T-cell (primary cell): ENCODE results near the gene CAD. TPM values are rescaled to one million over a fixed set of nuclear protein-coding genes. Genes with fewer than 3 reads are reported as not detected.
"Not testable (repeated sequence)": the region's sequence is repeated elsewhere in the genome, so short reads cannot be mapped to it uniquely, and the experiment has no call there.

Source experiments
- ATAC-seq, 4 experiments: fragments of 200-7000 bp in 3 of 4; fragments of 150-1000 bp in 1 of 4; cut with Tn5 transposase; replicated peaks in 1 of 4; 1 replicate in 3 of 4; 2 replicates in 1 of 4; pipeline ENCODE4 v1.10.0; 2021; ENCODE audit warnings: moderate library complexity in 3 of 4, mild to moderate bottlenecking in 2 of 4, moderate number of reproducible peaks in 1 of 4
- CTCF ChIA-PET, 2 donors: fragments of 300-600 bp; sonication (Branson Sonifier 250); formaldehyde crosslinking; loops; one replicate each; lab custom pipeline; 2022; ENCODE audit warnings: antibody characterized with exemption in 2 of 2; lab: Charles Lee
- POLR2A ChIA-PET, 2 donors: fragments of 300-600 bp; sonication (Branson Sonifier 250); formaldehyde crosslinking; loops; one replicate each; lab custom pipeline; 2022; ENCODE audit warnings: antibody characterized with exemption in 2 of 2; lab: Charles Lee
- DNase-seq, 35 experiments: peaks; one replicate each; pipeline versions ENCODE4 v3.0.0 to v3.0.0-alpha.2; 2013 to 2023
- H3K27ac ChIP-seq: one replicate; pipeline ENCODE4 v1.5.1; 2013; ENCODE audit warnings: low read length
- H3K27me3 ChIP-seq, 2 experiments: replicated peaks in 1 of 2; 1 replicate in 1 of 2; 2 replicates in 1 of 2; pipeline versions ENCODE4 v1.6.1 to v1.7.0; 2013; ENCODE audit warnings: low read length in 1 of 2, mixed read lengths in 1 of 2; ENCODE audit not compliant: control insufficient read depth in 2 of 2, insufficient read depth in 2 of 2; ENCODE audit errors: extremely low read depth in 1 of 2
- H3K36me3 ChIP-seq, 2 donors: 1 replicate in 1 of 2; 2 replicates in 1 of 2; pipeline versions ENCODE4 v1.6.1 to v1.7.0; 2013; ENCODE audit warnings: low read length in 1 of 2; ENCODE audit not compliant: control insufficient read depth in 2 of 2, insufficient read depth in 1 of 2; ENCODE audit errors: extremely low read depth in 1 of 2
- H3K4me1 ChIP-seq, 2 experiments: 1 replicate in 1 of 2; 2 replicates in 1 of 2; pipeline versions ENCODE4 v1.6.1 to v1.7.0; 2013; ENCODE audit warnings: low read length in 2 of 2, mixed read lengths in 1 of 2; ENCODE audit not compliant: insufficient read depth in 2 of 2, control insufficient read depth in 1 of 2; ENCODE audit errors: extremely low read depth in 1 of 2
- H3K4me3 ChIP-seq, 2 donors: 1 replicate in 1 of 2; 2 replicates in 1 of 2; pipeline versions ENCODE4 v1.5.1 to v1.7.0; 2013; ENCODE audit warnings: mild to moderate bottlenecking in 2 of 2, low read length in 1 of 2, moderate library complexity in 1 of 2; ENCODE audit not compliant: control insufficient read depth in 1 of 2; ENCODE audit errors: extremely low read depth in 1 of 2
- H3K9me3 ChIP-seq: 2 replicates; pipeline ENCODE4 v1.7.0; 2013
- H3K27ac Mint-ChIP-seq, 2 donors: one replicate each; pipeline ENCODE4 v1.8.0; 2020 to 2021; ENCODE audit warnings: mild to moderate bottlenecking in 2 of 2, mixed read lengths in 2 of 2
- H3K27me3 Mint-ChIP-seq, 2 donors: one replicate each; pipeline ENCODE4 v1.8.0; 2021 to 2022; ENCODE audit warnings: mixed read lengths in 2 of 2
- H3K36me3 Mint-ChIP-seq: one replicate; pipeline ENCODE4 v1.8.0; 2021; ENCODE audit warnings: mixed read lengths
- H3K4me1 Mint-ChIP-seq, 3 donors: one replicate each; pipeline ENCODE4 v1.8.0; 2020 to 2022; ENCODE audit warnings: mixed read lengths in 3 of 3, mild to moderate bottlenecking in 1 of 3
- H3K4me3 Mint-ChIP-seq, 3 donors: one replicate each; pipeline ENCODE4 v1.8.0; 2020 to 2022; ENCODE audit warnings: mild to moderate bottlenecking in 3 of 3, mixed read lengths in 3 of 3, moderate library complexity in 3 of 3
- H3K9me3 Mint-ChIP-seq, 3 donors: one replicate each; pipeline ENCODE4 v1.8.0; 2020 to 2022; ENCODE audit warnings: mixed read lengths in 3 of 3
- WGBS: methylation state at CpG from one replicate; pipeline ENCODE4 v1.1.5; 2013; ENCODE audit warnings: missing lambda C conversion rate; ENCODE audit not compliant: insufficient coverage; 5-methylcytosine and 5-hydroxymethylcytosine counted together
- total RNA-seq, 35 experiments: library from RNA in 6 of 35; stranded (reverse) in 6 of 35; fragments of 120-200 nt in 1 of 35; gene quantifications; one replicate each; pipeline versions ENCODE4 v1.2.1 to v1.2.4 and lab custom pipeline; 2013 to 2026

Gene CAD
- total RNA-seq, 5 donors from 2014 or later (not counting 1 experiment from before 2014, with no cell fraction given), result 38.5 to 78.2 (median 65.4) TPM

GRCh38 chr2:27175781-27176180 lies 41.4 kb upstream of the CAD start:
- not testable (repeated sequence) for DNase-seq, H3K4me3 Mint-ChIP-seq, H3K4me1 ChIP-seq, H3K27ac Mint-ChIP-seq, H3K36me3 Mint-ChIP-seq, H3K36me3 ChIP-seq, H3K9me3 Mint-ChIP-seq, H3K9me3 ChIP-seq, ATAC-seq, H3K27ac ChIP-seq, H3K4me3 ChIP-seq, H3K4me1 Mint-ChIP-seq
- H3K27me3 ChIP-seq, result peaks cover 2 to 30% of the 10 kb centered on the region in 2 experiments
- WGBS, result no CpG with 5 or more reads among the region's 4 CpGs
- ChIA-PET POLR2A (interaction anchor here in 1 of 2 donors (0.5 kb wide), 1 partner anchor 31 kb away, joined by 5 read pairs; no protein-coding TSS in a partner anchor), CTCF (interaction anchor here in 1 of 2 donors (1.4 kb wide), 1 partner anchor 96 kb away, joined by 4 read pairs; no protein-coding TSS in a partner anchor)
- peaks cover 24 to 29% of the 10 kb centered on the region in 2 donors for H3K27me3 Mint-ChIP-seq

DNA sequence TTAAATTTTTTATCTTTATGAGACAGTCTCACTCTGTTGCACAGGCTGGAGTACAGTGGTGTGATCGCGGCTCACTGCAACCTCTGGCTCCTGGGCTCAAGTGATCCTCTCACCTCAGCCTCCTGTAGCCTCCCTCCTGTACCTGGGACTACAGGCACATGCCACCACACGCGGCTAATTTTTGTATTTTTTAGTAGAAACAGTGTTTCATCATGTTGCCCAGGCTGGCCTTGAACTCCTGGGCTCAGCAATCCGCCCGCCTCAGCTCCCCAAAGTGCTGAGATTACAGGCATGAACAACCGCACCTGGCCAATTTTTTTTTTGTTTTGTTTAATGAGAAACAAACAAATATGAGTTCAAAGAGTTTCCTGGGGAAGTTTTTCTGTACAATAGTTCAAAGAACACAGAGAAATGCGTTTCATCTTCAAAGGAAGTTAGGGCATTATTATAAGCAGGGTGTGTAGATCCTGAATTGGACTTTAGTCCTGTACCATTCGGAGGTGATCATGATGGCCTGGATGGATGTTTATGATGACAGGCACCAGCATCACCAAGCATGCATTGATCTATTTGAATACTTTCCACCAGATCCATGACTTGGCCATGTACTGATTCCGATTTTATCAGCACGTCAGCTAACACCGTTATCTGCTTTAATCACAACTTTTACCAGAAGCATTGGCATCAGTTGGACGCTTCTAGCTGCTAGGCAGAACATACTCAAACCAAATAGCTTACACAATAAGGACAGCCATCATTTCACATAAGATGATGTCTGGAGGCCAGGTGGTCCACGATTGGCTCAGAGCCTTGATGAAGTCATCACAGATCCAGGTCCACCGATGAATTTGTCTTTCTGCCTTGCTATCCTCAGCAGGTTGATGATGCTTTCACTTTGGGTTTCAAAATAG lies 39.5 kb upstream of the CAD start:
- 79% methylated on average over 5 of the region's 15 CpGs for WGBS
- Histone ChIP-seq H3K4me3 (no peak overlapping the region), H3K36me3 (no peaks in the 10 kb centered on the region), H3K27me3 (peaks cover 2 to 36% of the 10 kb centered on the region in 2 experiments), H3K27ac (no peak overlapping the region), H3K4me1 (no peaks in the 10 kb centered on the region), H3K9me3 (no peaks in the 10 kb centered on the region)
- no peak overlapping the region for H3K4me3 Mint-ChIP-seq
- ATAC-seq, result no peak
- H3K27ac Mint-ChIP-seq, result no peak overlapping the region
- H3K9me3 Mint-ChIP-seq, result no peaks in the 10 kb centered on the region
- no peaks in the 10 kb centered on the region for H3K4me1 Mint-ChIP-seq
- ChIA-PET POLR2A (no interaction called here), CTCF (interaction anchor here (0.6 to 0.7 kb wide), 4 partner anchors 11 to 107 kb away, joined by 4 to 7 read pairs (median 4); no protein-coding TSS in a partner anchor)
- no peak for DNase-seq
- peaks cover 32 to 37% of the 10 kb centered on the region in 2 donors for H3K27me3 Mint-ChIP-seq
- H3K36me3 Mint-ChIP-seq, result no peaks in the 10 kb centered on the region

GRCh38 chr2:27178469-27178868 lies 38.7 kb upstream of the CAD start:
- no peaks in the 10 kb centered on the region for H3K4me1 ChIP-seq
- CTCF ChIA-PET, result no interaction called here
- H3K36me3 Mint-ChIP-seq, result no peaks in the 10 kb centered on the region
- DNase-seq, result no peak
- POLR2A ChIA-PET, result no interaction called here
- no peaks in the 10 kb centered on the region for H3K4me1 Mint-ChIP-seq
- no peaks in the 10 kb centered on the region for H3K9me3 Mint-ChIP-seq
- no peaks in the 10 kb centered on the region for H3K9me3 ChIP-seq
- no peak overlapping the region for H3K27ac Mint-ChIP-seq
- peaks cover 33 to 38% of the 10 kb centered on the region in 2 donors for H3K27me3 Mint-ChIP-seq
- no peak overlapping the region for H3K4me3 Mint-ChIP-seq
- no peak overlapping the region for H3K4me3 ChIP-seq
- H3K27me3 ChIP-seq, result peaks cover 0 to 33% of the 10 kb centered on the region in 2 experiments
- H3K27ac ChIP-seq, result no peak overlapping the region
- WGBS, result no CpG with 5 or more reads among the region's 3 CpGs
- no peaks in the 10 kb centered on the region for H3K36me3 ChIP-seq
- no peak for ATAC-seq

DNA sequence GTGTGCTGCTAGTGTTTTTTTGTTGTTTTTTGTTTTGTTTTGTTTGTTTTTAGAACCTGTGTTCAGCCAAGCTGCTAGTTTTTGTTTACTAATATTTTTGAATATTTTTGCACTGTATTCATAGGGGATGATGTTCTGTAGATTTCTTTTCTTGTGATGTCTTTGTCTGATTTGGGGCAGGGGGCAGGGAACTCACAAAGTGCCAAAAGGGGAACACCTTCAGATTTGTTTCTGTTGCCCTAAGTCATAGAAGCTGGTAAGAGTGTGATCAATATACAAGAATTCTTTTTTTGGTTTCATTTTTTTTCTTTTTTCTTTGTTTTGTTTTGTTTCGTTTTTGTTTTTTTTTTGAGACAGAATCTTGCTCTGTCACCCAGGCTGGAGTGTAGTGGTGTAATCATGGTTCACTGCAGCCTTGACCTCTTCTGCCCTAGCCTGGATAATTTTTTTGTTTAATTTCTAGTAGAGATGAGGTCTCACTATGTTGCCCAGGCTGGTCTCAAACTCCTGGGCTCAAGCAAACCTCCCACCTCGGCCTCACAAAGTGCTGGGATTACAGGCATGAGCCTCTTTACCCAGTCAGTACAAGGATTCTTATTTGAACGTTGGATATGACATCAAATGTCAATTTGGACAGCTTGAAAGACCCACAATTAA lies 37.7 kb upstream of the CAD start:
- H3K4me3 ChIP-seq, result no peak overlapping the region
- Mint-ChIP-seq H3K36me3 (no peaks in the 10 kb centered on the region), H3K4me3 (no peak overlapping the region), H3K27me3 (peaks cover 37 to 40% of the 10 kb centered on the region in 2 donors), H3K9me3 (no peaks in the 10 kb centered on the region), H3K27ac (peak overlapping the region in 1 of 2 donors; percentile 56), H3K4me1 (no peaks in the 10 kb centered on the region)
- no peaks in the 10 kb centered on the region for H3K9me3 ChIP-seq
- no peaks in the 10 kb centered on the region for H3K36me3 ChIP-seq
- WGBS, result no CpG with 5 or more reads among the region's 3 CpGs
- no peak for ATAC-seq
- ChIA-PET POLR2A (no interaction called here), CTCF (no interaction called here)
- peaks cover 0 to 35% of the 10 kb centered on the region in 2 experiments for H3K27me3 ChIP-seq
- no peak overlapping the region for H3K27ac ChIP-seq
- DNase-seq, result no peak
- no peaks in the 10 kb centered on the region for H3K4me1 ChIP-seq

DNA sequence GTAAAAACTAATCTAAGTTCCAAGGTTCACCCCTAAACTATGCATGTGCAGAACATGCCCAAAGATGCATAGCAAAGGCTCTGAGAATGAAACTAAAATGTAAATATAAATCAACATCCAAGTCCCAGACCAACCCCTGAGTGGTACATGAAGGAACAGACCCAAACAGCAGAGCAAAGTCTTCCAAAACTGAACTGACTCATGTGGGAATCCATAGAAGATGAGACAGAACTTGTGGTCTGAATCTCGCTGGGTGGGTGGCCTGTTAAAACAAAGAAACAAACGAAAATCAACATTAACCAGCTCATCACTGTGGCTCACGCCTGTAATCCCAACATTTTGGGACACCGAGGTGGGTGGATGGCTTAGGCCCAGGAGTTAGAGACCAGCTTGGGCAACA lies 34.8 kb upstream of the CAD start:
- Mint-ChIP-seq H3K27ac (no peak overlapping the region), H3K36me3 (no peaks in the 10 kb centered on the region), H3K4me1 (no peaks in the 10 kb centered on the region), H3K4me3 (no peak overlapping the region), H3K9me3 (no peaks in the 10 kb centered on the region), H3K27me3 (peaks cover 36 to 44% of the 10 kb centered on the region in 2 donors)
- no peak overlapping the region for H3K4me3 ChIP-seq
- no peak overlapping the region for H3K27ac ChIP-seq
- ChIA-PET CTCF (interaction anchor here in 1 of 2 donors (0.7 to 0.9 kb wide), 2 partner anchors 10 to 12 kb away, joined by 3 read pairs; no protein-coding TSS in a partner anchor), POLR2A (interaction anchor here in 1 of 2 donors (0.6 kb wide), 1 partner anchor 1194 kb away, joined by 3 read pairs; no protein-coding TSS in a partner anchor)
- H3K9me3 ChIP-seq, result no peaks in the 10 kb centered on the region
- no peak for DNase-seq
- H3K36me3 ChIP-seq, result no peaks in the 10 kb centered on the region
- no CpG with 5 or more reads among the region's 4 CpGs for WGBS
- peaks cover 0 to 28% of the 10 kb centered on the region in 2 experiments for H3K27me3 ChIP-seq
- H3K4me1 ChIP-seq, result no peaks in the 10 kb centered on the region
- no peak for ATAC-seq

GRCh38 chr2:27184115-27184514 lies 33.1 kb upstream of the CAD start:
- H3K36me3 ChIP-seq, result no peaks in the 10 kb centered on the region
- H3K27ac Mint-ChIP-seq, result no peak overlapping the region
- H3K27me3 ChIP-seq, result peaks cover 0 to 28% of the 10 kb centered on the region in 2 experiments
- no peaks in the 10 kb centered on the region for H3K4me1 Mint-ChIP-seq
- ChIA-PET POLR2A (interaction anchor here in 1 of 2 donors (0.6 kb wide), 1 partner anchor 1945 kb away, joined by 3 read pairs; no protein-coding TSS in a partner anchor), CTCF (no interaction called here)
- peaks cover 30 to 38% of the 10 kb centered on the region in 2 donors for H3K27me3 Mint-ChIP-seq
- H3K36me3 Mint-ChIP-seq, result no peaks in the 10 kb centered on the region
- 100% methylated on average over 1 of the region's 4 CpGs for WGBS
- DNase-seq (no peak), ATAC-seq (no peak)
- no peaks in the 10 kb centered on the region for H3K9me3 Mint-ChIP-seq
- no peak overlapping the region for H3K4me3 Mint-ChIP-seq
- no peak overlapping the region for H3K4me3 ChIP-seq
- H3K27ac ChIP-seq, result no peak overlapping the region
- no peaks in the 10 kb centered on the region for H3K4me1 ChIP-seq
- H3K9me3 ChIP-seq, result no peaks in the 10 kb centered on the region
